Heart right ventricle (tissue), 16 donors: Measurements from ENCODE around the gene FYB1. TPM values are rescaled to one million over a fixed set of nuclear protein-coding genes. Genes with fewer than 3 reads are reported as not detected.

Source experiments
- ATAC-seq, 8 donors: fragments of 200-7000 bp; cut with Tn5 transposase; one replicate each; pipeline ENCODE4 v1.9.1; 2020; ENCODE audit warnings: mild to moderate bottlenecking in 8 of 8, moderate library complexity in 8 of 8, moderate number of reproducible peaks in 1 of 8
- DNase-seq, 2 donors: peaks; one replicate each; pipeline ENCODE4 v3.0.0-alpha.2; 2020
- H3K27ac ChIP-seq, 10 donors: fragments of 200-600 bp; sonication (generic) in 2 of 10; one replicate each; pipeline versions ENCODE4 v1.5.0 to v1.8.0; 2020 to 2022; ENCODE audit warnings: mild to moderate bottlenecking in 3 of 10
- H3K27me3 ChIP-seq, 7 donors: fragments of 200-600 bp; one replicate each; pipeline ENCODE4 v1.8.0; 2021 to 2022; ENCODE audit warnings: mild to moderate bottlenecking in 2 of 7
- H3K36me3 ChIP-seq, 9 donors: fragments of 200-600 bp; sonication (generic) in 1 of 9; one replicate each; pipeline versions ENCODE4 v1.5.0 to v1.8.0; 2020 to 2022; ENCODE audit warnings: mild to moderate bottlenecking in 2 of 9
- H3K4me1 ChIP-seq, 9 donors: fragments of 200-600 bp; sonication (generic) in 1 of 9; one replicate each; pipeline versions ENCODE4 v1.5.0 to v1.8.0; 2020 to 2022; ENCODE audit warnings: mild to moderate bottlenecking in 4 of 9
- H3K4me3 ChIP-seq, 10 donors: fragments of 200-600 bp; sonication (generic) in 2 of 10; one replicate each; pipeline versions ENCODE4 v1.5.0 to v1.8.0; 2020 to 2022; ENCODE audit warnings: mild to moderate bottlenecking in 7 of 10, moderate library complexity in 2 of 10
- H3K9me3 ChIP-seq, 11 donors: fragments of 200-600 bp in 10 of 11; sonication (generic) in 2 of 11; one replicate each; pipeline versions ENCODE4 v1.5.0 to v1.8.0; 2013 to 2022; ENCODE audit warnings: mild to moderate bottlenecking in 2 of 11, control low read depth in 1 of 11, moderate library complexity in 1 of 11
- whole genome bisulfite sequencing, 2 donors: extraction: QIAGEN DNeasy Blood & Tissue Kit; methylation state at CpG; one replicate each; pipeline ENCODE4 v1.1.7; 2013; ENCODE audit warnings: inconsistent platforms in 1 of 2; 5-methylcytosine and 5-hydroxymethylcytosine counted together
- intact Hi-C, 10 donors: fragments of 100-400 bp; cut with DNase I; formaldehyde crosslinking; loops; one replicate each; pipeline versions ENCODE4 v1.11.1 to v1.14.2; 2022
- polyA plus RNA-seq, 2 donors: library from polyadenylated mRNA; stranded (reverse); fragments of 200-250 nt; gene quantifications; one replicate each; pipeline ENCODE4 v1.2.3, GENCODE V29; 2013
- total RNA-seq, 10 donors: library from RNA; stranded (reverse); fragmentation: NEBNext Ultra II Directional in 3 of 10; extraction: Animal tissue kit (Norgen Biotek cat#: 25700) in 3 of 10; gene quantifications; one replicate each; pipeline versions ENCODE4 v1.2.1 to v1.2.4, GENCODE V29; 2021 to 2023
- TF ChIP-seq, protein P1 (sequence below), 9 donors: fragments of 200-600 bp; sonication (generic) in 2 of 9; IDR thresholded peaks; one replicate each; pipeline versions ENCODE4 v1.5.0 to v1.8.0; 2021 to 2022; ENCODE audit warnings: antibody characterized with exemption in 9 of 9, mild to moderate bottlenecking in 5 of 9, moderate library complexity in 1 of 9
- donor health status: Arrhythmogenic right ventricular cardiomyopathy.
- donor health status: ischemic (EF 13 %, LVEDD 7.1; RV severe dilation, severe dysfunction).
- donor health status: healthy with polysubstance abuse.
- donor health status: DM: no; HTN: yes; CAD: no.
- donor health status: DM: no; HTN: no; CAD: no.
- donor health status: ischemic (EF 25% LVEDD 6.9; RV normal size, moderate dysfunction).
- donor health status: ischemic (EF 25% LVEDD 5.7; RV mildly dilated, moderate dysfunction).
- donor health status: healthy.
- donor health status: DM: yes; HTN: yes; CAD: no.
- donor health status: Ischemic cardiomyopathy.
- donor health status: ischemic (EF 35%, LVEDD 5.7; RV mildly dilated, moderate dysfunction).
- donor health status: nonischemic (EF 11% LVEDD 7.7; RV severe dilation, severe dysfunction).
- donor health status: DM: yes; HTN: yes; CAD: no.
- donor health status: PGD.
- donor health status: ischemic (EF 29% LVEDD 5.4; RV normal size, mild dysfunction).
- donor health status: nonischemic (EF 23%, LVEDD 6.1; RV moderate dilation, normal function).

FYB1 gene
- total and polyA plus RNA-seq, 12 donors = 0.61 to 33.8 (median 2.3) TPM

DNA sequence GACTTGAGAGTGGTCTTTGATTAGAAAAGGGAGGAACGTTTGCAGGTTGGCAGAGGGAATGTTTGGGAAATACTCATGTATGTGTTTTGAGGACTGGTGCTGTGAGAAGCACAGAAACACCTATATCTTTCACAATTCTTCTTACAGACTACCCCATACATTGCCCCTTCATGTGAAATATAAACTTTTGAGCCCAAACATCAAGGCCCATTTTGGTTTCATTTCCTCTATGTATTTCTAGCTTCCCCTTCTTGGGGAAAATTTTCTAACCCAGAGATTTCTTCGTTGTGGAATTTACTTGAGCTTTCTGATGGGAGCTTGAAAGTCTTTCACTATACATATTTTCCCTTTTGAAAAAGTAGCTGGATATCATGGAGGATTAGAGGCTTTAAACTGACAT, 67.6 kb downstream of the FYB1 start:
- TF ChIP-seq, protein P1, sequence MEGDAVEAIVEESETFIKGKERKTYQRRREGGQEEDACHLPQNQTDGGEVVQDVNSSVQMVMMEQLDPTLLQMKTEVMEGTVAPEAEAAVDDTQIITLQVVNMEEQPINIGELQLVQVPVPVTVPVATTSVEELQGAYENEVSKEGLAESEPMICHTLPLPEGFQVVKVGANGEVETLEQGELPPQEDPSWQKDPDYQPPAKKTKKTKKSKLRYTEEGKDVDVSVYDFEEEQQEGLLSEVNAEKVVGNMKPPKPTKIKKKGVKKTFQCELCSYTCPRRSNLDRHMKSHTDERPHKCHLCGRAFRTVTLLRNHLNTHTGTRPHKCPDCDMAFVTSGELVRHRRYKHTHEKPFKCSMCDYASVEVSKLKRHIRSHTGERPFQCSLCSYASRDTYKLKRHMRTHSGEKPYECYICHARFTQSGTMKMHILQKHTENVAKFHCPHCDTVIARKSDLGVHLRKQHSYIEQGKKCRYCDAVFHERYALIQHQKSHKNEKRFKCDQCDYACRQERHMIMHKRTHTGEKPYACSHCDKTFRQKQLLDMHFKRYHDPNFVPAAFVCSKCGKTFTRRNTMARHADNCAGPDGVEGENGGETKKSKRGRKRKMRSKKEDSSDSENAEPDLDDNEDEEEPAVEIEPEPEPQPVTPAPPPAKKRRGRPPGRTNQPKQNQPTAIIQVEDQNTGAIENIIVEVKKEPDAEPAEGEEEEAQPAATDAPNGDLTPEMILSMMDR (IDR thresholded peaks at IDR 0.05) = no peak
- DNase-seq = no peak
- Histone ChIP-seq H3K4me1 (peaks cover 0 to 58% (median 7%) of the 10 kb centered on the region in 9 donors), H3K27ac (no peak overlapping the region), H3K36me3 (peaks cover 0 to 44% (median 0%) of the 10 kb centered on the region in 9 donors), H3K27me3 (no peaks in the 10 kb centered on the region), H3K4me3 (no peak overlapping the region), H3K9me3 (no peaks in the 10 kb centered on the region)
- ATAC-seq = no peak
- intact Hi-C loops = no loop called here
- WGBS, 2 donors = 58 to 70% methylated on average over 2 of the region's 2 CpGs

DNA sequence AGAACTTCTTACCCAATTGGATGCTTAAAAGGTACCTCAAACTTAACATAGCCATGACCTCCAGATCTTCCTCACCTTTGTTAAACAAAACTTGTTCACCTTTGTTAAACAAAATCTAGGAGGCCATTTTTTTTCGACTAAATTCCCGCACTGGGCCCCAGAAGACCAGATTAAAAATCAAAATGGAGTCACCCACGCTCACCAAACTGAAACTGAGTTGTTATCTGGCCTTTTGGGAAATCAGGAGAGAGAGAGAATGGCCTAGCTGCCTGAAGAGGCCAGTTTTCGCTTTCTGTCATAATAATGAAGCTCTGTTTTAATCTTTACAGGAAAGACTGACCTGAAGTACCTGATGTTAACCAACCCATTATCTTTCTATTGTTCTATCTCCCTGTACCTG, 69.4 kb downstream of the FYB1 start:
- no peak overlapping the region for H3K4me3 ChIP-seq
- peaks cover 0 to 51% (median 7%) of the 10 kb centered on the region in 9 donors for H3K4me1 ChIP-seq
- intact Hi-C loops = no loop called here
- no peaks in the 10 kb centered on the region for H3K27me3 ChIP-seq
- WGBS, 2 donors = 93% methylated on average over 4 of the region's 4 CpGs
- TF ChIP-seq, protein P1 (IDR thresholded peaks at IDR 0.05) = no peak
- DNase-seq (no peak), ATAC-seq (no peak)
- H3K27ac ChIP-seq = peak overlapping the region in 1 of 10 donors; percentile 18
- no peaks in the 10 kb centered on the region for H3K9me3 ChIP-seq
- peaks cover 0 to 47% (median 0%) of the 10 kb centered on the region in 9 donors for H3K36me3 ChIP-seq

DNA sequence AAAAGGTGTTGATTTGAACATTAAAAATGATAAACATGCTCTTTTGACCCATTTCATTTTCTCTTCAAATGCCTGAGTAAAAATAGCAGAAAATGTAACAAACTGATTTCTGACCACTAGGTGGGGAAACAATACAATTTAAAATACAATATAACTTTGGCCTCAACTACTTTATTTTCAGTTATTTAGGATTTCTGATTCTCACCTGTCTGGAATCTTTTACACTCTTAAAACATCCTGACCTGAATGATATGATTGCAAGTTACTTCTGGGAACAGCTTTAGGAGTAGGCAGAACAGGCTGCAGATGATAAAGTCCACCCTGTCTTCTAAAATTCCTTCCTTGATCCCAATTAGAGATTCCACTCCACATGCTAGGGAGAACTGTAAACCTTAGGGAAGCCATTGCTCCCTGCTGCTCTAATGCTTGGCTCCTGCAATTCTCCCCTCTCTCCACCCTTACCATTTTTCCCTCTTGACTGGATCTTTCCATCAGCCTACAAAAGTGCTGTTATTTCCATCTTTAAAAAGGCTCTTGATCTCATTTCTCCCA, 70.3 kb downstream of the FYB1 start:
- no peak for DNase-seq
- intact Hi-C loops = no loop called here
- Histone ChIP-seq H3K27me3 (no peaks in the 10 kb centered on the region), H3K9me3 (no peaks in the 10 kb centered on the region), H3K27ac (peak overlapping the region in 1 of 10 donors; percentile 18), H3K36me3 (peaks cover 0 to 45% (median 0%) of the 10 kb centered on the region in 9 donors), H3K4me3 (no peak overlapping the region), H3K4me1 (peaks cover 0 to 51% (median 7%) of the 10 kb centered on the region in 9 donors)
- TF ChIP-seq, protein P1 (IDR thresholded peaks at IDR 0.05) = peak in 8 of 9 donors; percentile 8 to 51 (median 36)
- ATAC-seq = no peak

DNA sequence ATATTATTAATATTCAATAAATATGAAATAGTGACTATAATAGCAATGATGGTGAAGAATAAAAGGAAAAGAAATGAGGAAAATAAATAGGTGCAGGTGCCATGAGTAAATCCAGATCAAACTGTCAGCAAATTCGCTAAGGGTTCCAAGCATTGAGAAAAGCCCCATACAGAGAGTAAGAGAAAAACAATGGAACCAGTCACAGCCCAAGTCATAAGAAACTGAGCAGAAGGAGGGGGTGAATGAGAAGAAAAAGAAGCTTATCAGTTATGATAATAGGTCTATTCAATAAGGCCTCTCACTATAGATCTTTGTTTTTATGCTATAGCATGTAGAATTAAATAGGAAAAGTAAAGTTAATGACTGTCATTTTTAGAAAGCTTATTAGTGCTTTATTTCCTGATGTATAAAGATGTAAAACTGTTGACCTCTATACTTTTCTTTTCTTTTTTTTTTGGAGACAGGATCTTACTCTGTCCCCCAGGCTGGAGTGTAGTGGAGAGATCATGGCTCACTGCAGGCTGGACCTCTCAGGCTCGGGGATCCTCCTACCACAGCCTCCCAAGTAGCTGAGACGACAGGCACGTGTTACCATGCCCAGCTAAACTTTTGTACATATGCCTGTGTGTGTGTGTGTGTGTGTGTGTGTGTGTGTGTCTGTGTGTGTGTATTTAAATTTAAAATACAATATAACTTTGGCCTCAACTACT, 72.4 kb downstream of the FYB1 start:
- TF ChIP-seq, protein P1 (IDR thresholded peaks at IDR 0.05) = no peak
- H3K36me3 ChIP-seq = peaks cover 0 to 25% (median 0%) of the 10 kb centered on the region in 9 donors
- 82 to 92% methylated on average over 4 of the region's 4 CpGs for WGBS, 2 donors
- no peak for ATAC-seq
- intact Hi-C loops = no loop called here
- no peak overlapping the region for H3K27ac ChIP-seq
- H3K4me1 ChIP-seq = peaks cover 0 to 50% (median 7%) of the 10 kb centered on the region in 9 donors
- no peak for DNase-seq
- H3K9me3 ChIP-seq = no peaks in the 10 kb centered on the region
- H3K4me3 ChIP-seq = no peak overlapping the region
- no peaks in the 10 kb centered on the region for H3K27me3 ChIP-seq
